ENCODE results near the gene G2E3.

- no peak for TF ChIP-seq CTCF (IDR thresholded peaks at IDR 0.05)
- no peak for TF ChIP-seq POLR2A (IDR thresholded peaks at IDR 0.05)
These were observed 707 bp downstream of the G2E3 start for GRCh38 chr14:30559638-30560091.

All from body of pancreas (tissue), 4 donors.